GM19372 (cell line): ENCODE measurements around the gene CDH23.

Source experiments
- ATAC-seq: cut with Tn5 transposase; IDR thresholded peaks from one replicate; pipeline ENCODE4 v1.9.1; 2021; ENCODE audit warnings: mild to moderate bottlenecking, low read depth, moderate library complexity; ENCODE audit not compliant: unreplicated experiment

The CDH23 gene

DNA sequence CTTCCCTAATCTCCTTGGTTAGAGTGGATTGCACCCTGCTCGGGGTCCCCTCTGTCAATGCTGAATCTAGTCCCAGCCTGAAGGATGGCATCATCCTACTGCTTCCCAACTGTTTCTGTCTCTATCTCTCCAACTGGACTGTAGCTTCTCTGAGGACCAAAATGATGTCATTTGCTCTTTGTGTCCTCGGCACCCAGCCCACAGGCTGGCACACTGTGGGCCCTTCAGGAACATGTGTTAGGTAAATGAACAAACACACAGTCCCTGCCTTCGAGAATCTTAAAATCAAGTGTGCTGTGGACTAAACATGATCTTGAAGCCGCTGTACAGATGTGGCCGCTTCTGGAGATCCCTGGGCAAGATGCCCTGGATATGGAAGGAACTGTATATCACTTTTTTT is 5.0 kb upstream of the CDH23 start:
- ATAC-seq, result no peak

DNA sequence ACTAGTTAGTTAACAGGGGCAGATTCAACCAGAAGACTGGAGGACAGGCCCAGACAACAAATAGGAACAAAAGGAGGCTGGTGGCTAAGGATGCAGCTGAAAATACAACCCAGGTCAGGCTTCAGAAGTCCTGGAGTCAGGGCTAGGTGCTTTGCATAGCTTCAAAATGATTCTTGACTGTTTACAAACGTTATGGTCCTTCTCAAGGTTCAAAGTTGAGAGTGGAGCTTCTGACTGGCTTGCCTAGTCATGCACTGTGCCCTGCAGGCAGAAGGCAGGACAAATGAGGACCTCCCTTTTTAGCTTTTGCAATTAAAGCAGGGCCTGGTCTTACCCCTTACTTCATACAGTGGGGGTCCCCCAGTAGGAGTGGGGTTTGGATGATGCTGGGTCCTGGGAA is 4.4 kb upstream of the CDH23 start:
- no peak for ATAC-seq

DNA sequence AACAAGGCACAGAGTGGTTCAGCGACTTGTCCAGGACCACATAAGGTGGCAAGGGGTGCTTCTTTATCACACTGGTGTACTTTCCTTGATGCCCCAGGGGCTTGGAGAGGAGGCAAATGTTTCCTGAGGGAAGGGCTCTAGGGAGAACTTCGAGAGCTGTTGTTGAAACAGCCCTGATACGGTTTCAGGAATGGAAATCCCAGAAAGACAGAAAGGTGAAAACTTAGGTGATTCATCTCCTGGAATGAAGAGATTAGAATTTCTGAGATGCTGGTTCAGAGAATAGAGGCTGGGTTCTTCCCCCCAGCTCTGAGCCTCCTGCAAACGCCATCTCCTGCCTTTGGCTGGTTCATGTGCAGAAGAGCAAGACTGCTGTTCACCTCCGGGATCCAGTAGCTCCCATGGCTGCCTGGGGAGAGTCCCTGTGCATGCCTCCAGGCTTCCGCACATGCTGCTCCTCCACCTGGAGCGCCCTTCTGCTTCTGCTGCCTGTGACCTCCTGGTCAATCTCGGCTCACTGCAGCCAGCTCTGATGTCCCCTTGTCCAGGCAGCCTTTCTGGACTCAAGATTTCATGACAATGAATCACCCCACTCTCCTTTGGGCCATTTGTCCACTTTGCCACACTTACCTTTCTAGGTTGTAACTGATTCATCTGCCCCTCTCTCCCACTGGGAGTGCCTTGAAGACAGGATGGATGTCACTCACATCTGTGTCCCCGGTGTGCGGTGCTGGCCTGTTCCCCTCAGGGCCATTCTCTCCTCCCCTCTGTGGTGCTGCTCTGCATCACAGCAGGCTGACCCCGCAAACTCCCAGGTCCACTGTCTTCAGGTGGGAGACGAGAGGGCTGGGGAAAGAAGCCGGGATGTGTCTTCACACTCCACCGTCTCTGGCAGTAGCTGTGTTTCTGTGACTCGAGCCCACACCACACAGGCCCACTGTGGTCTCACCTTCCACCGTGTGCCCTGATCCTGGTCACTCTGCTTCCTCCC is 3.6 kb upstream of the CDH23 start:
- ATAC-seq, result no peak

DNA sequence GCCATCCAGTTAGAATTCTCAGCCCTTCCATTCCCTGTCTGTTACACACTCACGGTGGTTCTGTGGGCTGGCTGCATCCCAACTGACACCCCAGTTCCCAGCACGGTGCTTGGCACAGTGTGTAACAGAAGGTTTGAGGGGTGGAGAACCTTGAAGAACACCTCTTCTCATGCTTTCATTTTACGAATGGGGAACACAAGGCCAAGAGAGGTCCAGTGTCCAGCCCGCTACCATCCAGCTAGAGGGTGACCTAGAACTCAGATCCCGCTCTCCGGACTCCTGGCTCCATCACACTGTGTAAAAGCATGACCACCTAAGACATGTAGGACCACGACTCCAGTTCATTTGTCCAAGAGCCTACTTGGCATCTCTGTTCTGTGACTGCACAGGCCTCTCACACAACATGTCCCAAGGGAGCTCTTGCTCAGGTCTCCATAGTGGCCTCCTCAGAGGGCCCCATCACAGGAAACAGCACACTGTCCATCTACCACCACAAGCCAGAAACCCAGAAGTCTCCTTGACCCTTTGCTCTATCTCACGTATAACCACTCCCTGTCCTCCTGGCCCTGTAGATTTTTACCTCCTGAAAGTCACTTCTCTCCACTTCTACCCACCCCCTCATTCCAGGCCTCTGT is 2.8 kb upstream of the CDH23 start:
- ATAC-seq, result no peak

DNA sequence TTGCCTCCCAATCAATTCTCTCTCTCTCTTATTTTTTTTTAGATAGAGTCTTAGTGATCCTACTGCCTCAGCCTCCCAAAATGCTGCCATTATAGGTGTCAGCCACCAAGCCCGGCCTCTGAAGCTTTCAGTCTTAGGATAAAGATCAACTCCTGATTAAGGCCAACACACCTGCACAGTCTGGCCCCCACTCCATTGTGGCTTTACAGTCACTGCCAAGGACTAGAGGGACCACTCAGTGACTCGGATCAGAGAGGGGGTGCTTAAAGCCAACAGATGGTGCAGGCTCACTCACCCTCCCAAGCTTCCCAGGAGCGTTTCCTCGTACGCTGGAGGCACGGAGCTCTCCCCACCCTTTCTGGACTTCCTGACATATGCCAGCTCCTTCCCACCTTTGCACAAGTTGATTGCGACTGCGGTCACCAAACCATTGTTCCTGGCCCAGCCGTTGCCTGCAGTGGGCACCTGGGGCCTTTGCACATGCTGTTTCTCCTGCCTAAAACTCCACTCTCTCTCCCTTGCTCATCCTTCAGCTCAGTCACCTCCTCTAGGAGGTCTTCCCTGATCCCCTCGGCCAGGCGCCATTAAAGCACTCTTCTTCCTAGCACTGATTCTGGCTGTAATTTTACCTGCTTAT is 1.7 kb upstream of the CDH23 start:
- no peak for ATAC-seq

DNA sequence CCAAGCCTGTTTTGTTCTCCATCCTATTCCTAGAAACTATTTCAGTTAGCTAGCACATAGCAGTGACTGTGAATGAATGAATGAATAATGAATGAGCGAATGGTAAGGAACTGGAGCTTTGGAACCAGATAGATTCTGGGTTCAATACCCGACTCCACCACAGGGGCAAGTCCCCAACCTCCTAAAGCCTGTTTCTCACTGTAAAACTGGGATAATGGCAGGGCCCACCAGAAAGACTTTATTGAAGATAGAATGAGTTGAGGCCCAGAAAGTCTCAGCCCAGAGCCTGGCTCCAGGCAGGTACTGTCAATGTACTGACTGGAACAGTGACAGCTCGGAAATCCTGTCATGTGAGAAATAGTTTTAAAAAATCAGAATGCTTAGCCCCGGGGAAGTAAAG is 1.1 kb upstream of the CDH23 start:
- ATAC-seq, result no peak

DNA sequence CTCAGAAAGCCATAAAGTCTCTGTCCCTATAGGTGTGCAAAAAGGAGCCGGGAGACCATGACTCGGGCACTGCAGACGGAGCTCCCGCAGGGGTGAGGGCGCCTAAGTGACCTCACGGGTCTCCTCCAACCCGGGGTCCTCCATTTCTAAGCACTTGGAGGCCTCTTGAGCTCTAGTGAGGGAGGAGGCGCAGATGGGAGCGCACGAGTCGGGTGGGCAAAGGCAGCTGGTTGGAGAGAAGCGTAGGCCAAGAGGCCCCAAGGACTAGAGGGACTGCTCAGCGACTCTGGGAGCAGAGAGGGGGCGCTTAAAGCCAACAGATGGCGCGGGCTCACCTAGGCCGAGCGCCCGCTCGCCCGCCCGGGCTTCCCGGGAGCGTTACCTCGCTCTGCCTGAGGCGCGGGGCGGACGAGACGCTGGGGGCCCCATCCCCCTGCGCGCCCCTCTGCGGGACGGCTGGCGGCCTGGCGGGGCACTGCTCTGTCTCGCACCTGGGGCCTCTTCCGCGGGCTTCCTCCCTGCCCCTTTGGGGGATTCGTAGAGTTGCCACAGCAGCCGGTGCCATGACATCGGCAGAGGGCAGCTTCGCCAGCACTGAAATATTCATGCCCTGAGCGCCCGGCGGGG is 523 bp upstream of the CDH23 start:
- ATAC-seq, result no peak

DNA sequence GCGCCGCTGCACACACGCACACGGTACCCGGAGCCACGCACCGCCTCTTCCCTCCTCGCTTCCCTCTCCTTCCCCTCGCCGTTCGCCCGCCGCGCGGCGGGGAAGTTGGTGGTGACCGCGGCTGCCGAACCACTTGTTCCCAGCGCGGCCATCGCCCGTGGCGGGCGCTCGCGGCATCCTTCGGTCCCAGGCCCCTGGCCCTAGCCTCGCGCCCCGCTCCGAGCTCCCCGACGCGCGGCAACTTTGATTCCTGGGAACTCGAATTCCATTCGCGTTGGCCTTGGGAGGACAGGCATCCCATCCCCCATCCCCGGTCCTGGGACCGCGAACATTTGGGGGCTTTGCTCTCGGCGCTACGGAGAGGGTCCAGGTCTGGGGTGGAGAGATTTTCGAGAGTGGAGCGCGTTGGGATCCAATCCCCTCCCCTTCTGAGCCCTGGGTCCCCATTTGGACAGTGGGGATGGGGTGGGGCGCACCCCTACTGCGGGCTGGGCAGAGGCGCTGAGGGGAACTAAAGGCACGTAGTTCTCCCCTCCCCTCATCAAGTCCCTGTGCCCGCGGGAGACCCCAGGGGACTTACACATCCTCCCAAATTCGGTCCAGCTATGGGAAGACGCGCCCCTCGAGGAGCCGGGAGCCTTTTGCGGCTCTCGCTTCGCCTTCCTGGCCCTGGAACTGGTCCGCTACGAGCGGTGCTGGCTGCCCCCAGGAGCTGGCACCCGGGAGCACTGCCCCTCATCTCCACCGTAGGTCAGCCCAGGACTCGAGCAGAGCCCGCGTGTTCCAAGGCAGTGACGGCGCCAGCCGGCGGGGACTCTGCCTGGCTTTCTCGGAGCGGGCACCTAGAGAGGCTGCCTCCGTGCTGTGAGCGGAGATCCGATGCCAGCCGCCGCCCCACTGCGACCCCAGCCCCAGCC is 834 bp downstream of the CDH23 start:
- no peak for ATAC-seq

DNA sequence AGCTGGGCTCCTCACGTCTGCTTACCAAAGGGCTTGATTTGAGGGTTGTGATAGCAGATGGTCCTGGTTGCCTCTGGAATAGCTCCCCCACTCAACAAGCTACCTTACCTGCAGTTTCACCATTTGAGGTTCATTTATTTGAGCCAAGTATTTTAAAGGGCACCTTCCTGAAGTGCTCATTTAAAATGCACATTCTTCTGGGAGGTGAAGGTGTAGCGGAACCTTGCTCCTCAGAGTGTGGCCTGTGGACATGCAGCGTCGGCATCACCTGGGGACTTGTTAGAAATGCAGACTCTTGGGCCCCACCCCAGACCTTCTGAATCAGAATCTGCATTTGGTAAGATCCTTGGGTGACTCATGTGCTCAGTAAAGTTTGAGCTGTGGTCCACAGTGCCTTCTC is 2.3 kb downstream of the CDH23 start:
- no peak for ATAC-seq

DNA sequence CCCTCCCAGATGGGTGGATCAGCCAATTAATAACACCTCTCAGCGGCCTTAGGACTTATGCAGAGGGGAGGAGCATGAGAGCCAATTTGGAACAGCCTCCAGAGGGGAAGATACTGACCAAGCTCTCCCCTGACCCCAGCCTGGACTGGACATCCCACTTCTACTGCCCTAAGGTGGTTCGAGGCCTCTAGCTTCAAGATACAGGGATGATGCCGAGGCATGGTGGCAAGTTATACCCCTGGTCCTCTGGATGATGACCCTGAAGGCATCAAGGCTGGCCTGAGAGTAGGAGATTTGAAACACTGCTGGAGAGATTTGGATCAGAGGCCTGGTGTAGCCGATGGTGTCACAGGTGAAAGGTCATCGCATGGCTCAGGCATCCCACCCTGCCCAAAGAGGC is 3.2 kb downstream of the CDH23 start:
- no peak for ATAC-seq

DNA sequence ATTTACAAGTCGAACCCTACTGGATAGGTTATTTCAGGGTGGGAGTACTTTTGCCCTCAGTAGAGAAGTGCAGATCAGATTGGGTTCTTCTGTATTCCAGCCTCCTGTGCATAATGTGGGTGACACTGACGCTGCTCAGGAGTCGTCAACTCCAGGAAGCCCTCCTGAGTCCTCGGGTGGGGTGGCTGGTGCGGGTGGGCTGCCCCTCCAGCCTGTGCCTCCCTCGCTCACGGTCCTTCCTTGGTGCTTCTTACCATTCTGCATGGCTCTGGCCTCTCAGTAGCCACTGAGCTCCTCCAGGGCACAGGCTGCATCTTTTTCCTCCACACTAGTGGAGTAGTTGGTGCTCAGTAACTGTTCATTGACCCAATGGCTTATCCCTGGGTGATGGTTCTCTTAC is 4.3 kb downstream of the CDH23 start:
- ATAC-seq, result no peak

DNA sequence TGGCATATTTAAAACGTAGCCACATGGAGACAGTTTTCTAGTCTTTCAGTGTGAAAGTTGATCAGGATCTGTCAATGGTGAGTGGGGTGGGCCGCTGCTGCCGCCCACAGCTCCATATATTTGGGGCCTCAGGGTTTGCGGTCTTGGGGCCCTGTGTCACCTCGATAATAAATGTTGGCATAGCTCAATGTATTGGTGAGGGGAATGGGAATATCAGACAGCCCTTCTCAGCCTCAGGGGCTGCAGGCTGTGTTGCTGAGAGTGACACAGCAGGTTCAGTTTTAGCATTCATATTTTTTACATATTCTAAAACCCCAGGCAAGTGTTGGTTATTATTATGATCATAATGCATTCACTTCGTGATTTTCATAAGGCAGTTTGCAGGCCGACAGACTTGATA is 5.3 kb downstream of the CDH23 start:
- ATAC-seq, result no peak

DNA sequence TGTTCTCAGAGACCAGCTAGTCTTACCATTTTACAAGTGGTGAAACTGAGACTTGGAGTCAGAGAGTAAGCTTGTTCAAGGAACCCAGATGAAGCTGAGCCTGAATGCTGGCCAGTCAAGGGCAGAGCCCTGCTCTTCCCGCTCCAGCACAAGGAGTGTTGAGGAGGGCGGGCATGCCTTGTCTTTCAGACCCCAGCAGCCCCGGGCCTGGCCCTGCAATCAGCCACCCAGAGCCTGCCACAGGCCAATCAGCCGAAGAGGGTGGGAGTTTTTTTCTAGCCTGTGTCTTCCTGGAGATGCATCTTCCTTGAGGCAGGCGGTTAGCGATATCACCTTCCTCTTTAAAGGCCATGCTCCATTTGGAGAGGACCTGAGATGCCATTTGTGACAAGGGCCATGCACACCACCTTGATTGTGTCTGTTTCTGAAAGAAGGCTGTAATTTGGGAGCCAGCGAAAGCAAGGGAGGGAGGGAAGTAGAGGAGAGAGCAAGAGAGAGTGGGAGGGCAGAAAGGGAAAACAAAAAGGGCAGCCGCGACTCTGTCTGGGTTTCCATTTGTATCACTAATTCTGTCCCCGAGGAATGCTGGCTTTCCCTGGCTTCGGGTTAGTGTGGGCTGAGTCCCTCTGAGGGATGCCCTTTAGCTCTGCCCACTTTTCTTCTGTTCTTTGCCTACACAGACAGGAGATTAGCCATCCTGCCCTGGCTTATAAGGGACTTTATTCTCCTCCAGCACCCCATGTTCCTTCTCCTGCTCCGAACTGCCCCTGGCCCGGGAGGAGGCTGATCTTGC is 8.0 kb downstream of the CDH23 start:
- ATAC-seq, result no peak

DNA sequence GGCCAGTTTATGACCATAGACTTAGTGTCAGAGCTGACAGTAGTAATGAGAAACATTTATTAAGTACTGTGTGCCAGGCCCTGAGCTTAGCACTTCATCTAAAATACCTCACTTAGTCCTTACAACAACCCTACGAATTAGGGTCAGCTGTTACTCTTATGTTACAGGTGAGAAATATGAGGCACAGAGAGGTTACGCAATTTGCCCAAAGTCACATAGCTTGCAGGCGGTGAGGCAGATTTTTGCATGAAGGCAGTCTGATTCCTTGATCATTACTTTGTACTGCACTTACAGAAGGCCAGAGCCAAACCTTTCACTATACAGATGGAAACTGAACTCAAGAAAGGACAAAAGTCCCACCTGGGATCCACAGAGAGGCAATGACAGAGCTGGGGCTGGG is 10.2 kb downstream of the CDH23 start:
- no peak for ATAC-seq

DNA sequence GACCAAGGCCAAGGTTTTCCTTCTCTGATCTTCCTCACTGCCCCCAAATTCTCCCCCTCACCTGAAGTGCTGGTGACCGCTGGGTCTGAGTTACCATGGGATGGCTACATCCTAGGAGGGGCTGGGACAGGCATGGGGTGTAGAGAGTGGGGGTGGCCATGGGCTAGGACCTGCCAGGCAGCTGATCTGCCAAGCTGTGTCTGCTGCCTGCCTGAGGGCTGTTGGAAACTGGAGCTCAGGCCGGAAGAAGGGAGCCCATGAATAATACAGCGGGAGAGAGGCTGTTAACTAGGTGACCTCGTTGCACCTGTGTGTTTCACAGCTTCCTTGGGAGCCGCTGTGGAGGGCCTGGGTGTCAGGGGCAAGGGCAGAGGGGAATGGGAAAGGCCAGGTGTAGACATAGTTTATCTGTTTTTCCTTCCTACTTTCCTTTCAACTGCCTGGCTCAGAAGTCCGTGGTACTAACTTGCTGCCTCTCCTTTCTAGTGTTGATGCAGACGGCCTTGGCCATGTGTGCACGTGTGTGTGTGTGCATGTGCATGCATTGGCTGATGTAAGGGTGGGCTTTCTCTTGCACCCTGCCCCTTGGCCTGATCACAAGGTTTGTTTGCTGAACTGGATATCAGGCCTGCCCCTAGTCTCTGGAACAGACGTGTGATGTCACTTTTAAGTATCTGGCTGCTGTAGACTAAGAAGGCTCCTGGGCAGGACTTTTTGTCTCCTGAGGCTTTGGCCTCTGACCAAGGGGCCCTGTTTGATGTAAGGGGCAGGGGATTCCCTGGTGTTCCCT is 11.9 kb downstream of the CDH23 start:
- no peak for ATAC-seq

DNA sequence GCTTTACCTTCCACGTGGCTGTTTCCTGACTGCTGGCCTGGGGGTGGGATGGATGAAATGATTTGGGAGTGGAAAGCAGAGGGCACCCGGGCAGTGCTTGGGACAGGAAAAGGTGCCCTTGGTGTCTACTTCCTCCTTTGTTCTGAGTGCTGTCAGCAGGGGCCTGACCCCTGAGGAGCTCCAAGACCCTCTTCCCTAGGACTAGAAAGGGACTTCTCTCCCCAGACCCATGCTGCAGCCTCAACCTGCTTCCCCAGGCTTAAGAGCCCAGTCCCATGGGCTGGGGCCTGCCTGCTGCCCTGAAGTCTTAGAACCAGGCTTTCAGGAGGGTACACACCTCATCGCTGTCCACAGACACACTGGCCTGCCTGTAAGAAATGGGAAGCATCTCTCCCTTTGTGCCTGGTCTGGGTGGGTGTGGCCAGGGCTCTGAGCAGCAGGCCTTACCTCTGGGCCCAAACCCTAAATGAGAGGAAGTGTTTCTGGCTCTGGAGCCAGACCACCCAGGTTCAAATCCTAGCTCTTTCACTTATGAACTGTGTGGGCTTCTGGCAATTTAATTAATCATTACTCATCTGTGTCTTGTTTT is 12.9 kb downstream of the CDH23 start:
- no peak for ATAC-seq

DNA sequence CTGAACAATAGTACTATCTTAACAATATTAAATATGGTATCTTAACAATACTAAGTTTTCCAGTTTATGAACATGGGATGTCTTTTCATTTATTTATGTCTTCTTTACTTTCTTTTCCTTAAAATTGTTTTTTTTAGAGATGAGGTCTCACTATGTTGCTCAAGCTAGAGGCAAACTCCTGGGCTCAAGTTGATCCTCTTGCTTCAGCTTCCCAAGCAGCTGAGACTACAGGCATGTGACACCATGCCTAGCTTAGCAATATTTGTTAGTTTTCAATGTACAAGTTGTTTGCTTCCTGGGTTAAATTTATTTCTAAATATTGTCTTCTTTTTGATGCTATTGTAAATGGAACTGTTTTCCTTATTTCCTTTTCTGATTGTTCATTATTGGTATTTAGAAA is 16.9 kb downstream of the CDH23 start:
- no peak for ATAC-seq

DNA sequence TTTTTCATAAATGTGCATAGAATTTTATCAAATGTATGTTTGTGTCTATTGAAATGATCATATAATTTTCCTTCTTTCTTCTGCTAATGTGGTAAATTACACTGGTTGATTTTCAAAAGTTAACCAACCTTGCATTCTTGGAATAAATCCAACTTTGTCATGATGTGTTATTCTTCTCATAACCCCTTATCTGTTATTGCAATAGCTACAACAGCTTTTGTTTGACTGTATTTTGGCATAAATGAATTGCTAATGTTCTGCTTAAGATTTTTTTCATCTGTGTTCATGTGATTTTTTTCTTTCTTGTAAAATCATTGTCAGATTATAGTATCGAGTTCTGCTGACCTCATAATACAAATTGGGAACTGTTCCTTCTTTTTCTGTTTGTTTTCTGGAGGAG is 17.6 kb downstream of the CDH23 start:
- ATAC-seq, result no peak
